SH-SY5Y (cell line): Measurements from ENCODE around the gene UGT2B10.

Source experiments
- GATA2 ChIP-seq: IDR thresholded peaks from 2 replicates; pipeline ENCODE4 v1.6.1; 2011; ENCODE audit warnings: mild to moderate bottlenecking, low read depth, low read length
- GATA3 ChIP-seq: IDR thresholded peaks from 2 replicates; pipeline ENCODE4 v1.6.1; 2011; ENCODE audit warnings: low read depth, mild to moderate bottlenecking, low read length, moderate library complexity

The UGT2B10 gene

DNA sequence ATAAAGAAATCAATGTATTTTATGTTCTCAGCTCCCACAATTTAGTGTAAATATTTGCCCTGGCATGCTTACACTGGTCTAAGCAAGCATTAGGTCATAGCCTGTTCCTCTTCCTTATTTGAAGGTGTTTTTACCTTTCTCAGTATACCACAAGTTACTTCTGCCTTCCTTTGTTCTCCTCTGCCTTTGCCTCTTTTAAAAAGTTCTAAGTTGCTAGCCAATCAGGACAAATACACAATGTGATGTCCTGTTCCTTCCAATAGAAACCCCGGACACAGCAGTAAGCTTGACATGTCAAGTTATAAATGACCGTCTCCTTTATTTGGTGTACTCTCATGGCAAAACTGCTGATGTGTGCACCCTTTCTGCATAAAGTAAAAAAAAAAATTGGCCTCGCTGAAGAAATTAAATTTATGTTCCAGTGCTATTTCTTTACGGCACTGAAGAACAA lies 49.4 kb downstream of the UGT2B10 start:
- TF ChIP-seq GATA3 = no peak
- no peak for TF ChIP-seq GATA2

DNA sequence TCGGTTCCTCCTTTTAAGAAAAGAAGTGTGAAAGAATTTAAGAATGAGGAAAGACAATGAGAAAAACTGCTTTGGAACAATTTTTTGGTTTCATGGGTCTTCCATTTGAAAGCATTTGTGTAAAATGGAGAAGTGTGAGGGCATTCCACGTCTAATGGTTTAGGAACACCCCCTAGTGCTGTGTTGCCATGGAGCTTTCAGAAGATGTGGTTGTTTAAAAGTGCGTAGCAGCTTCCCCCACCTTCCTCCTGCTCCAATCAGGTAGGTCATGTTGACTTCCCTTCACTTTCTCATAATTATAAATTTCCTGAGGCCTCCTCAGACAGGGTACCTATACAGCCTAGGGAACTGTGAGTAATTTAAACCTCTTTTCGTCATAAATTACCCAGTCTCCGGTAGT lies 50.0 kb downstream of the UGT2B10 start:
- TF ChIP-seq GATA3 = no peak
- TF ChIP-seq GATA2 = no peak

DNA sequence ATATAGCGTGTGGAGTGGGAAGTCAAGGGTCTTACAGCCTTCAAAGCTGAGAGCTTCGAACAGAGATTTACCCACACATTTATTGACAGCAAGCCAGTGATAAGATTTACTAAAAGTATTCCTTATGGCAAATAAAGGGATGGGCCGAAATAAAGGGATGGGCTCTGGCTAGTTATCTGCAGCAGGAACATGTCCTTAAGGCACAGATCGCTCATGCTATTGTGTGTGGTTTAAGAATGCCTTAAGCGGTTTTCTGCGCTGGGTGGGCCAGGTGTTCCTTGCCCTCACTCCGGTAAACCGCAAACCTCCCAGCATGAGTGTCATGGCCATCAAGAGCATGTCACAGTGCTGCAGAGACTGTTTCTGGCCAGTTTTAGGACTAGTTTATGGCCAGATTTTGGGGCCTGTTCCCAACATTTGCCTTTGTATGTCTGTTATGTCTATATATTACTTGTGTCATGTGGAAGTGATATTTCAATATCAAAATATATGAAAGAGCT lies 53.5 kb downstream of the UGT2B10 start:
- no peak for TF ChIP-seq GATA2
- TF ChIP-seq GATA3 = no peak

DNA sequence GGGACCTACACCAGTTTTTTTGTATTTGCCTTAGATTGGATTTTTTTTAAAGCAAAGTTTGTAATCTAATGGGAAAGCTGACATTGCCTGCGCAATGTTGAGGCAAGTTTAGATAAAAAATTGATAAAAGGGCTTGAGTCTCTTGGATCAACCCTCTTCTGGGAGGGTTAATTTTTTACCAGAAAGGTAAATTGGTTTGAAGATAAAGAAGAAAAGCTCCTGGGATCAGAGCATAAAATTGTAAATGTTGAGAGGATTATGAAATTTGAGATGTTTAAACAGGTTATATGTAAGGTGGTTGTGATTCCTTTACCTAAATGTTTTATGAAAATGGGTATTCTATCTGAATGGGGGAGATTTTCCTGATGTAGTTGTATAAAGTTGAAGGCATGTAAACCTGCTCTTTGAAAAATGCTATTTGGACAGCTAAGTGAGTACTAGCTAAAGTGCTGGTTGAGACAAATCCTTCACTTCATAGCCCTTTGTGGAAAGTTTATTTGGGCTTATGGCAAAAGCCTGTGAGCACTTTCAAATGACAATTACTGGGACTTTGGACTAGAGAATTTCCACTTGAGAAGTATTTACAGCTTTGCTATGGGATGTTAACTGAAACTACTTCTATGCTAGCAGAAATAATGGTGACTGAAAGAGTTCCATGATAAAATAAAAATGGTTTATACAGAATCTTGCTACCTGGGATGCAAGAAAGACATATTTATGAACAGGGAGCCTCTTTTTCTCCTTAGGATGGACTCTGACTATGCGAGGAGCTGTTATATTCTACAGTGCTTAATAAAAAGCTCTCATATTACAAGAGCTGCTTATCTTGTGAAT lies 56.2 kb downstream of the UGT2B10 start:
- no peak for TF ChIP-seq GATA2
- no peak for TF ChIP-seq GATA3

DNA sequence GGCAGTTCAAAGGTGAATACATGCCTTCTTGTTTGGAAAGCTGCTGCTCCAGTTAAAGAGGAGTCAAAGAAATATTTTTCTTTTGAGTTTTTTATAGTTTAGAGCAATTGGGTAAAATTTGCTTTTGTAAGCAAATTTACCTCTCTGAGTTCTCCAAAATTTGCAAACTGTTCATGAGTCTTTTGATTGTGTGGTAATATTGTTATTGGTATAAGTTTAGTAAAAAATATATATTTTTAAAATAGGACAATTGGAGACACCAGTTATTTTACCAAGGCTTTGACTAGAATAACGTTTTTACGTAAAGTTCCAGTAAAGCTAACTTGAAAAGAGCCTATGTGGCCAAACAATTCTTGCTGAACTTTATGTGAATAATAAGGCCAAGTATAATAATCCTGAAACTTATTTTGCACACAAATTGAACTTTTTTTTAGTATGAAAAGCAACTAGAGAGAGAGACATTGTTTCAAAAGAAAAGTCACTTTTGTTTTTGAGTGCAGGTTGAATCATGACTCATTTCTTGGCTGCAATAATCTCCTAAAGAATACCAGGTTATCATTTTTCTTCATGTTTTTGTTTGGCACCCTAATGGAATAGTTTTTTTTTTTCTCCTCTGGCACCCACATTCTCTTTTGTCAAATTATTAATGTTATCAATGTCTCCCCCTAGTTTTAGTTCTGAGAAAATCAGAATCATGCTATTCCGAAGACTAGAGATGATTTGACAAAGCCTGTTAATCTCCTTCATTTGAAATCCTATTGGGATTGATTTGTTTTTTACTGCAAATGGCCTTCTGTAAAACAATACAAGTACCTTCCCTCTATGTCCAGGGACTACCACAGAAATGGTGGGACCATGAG lies 57.1 kb downstream of the UGT2B10 start:
- TF ChIP-seq GATA3 = no peak
- no peak for TF ChIP-seq GATA2

DNA sequence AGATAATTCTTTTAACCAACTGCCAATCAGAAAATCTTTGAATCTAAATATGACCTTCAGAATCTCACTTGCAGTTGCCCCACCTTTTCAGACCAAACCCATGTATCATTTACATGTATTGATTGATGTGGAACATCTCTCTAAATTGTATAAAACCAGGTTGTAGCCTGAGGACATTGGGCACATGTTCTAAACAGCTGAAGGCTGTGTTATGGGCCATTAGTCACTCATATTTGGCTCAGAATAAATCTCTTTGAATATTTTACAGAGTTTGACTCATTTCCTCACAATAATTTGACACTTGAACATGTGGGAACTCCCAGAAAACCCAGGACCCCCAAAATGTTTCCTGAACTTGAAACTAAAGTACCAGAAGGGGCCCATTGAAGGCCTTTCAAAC lies 58.7 kb downstream of the UGT2B10 start:
- TF ChIP-seq GATA3 (no peak), GATA2 (no peak)

DNA sequence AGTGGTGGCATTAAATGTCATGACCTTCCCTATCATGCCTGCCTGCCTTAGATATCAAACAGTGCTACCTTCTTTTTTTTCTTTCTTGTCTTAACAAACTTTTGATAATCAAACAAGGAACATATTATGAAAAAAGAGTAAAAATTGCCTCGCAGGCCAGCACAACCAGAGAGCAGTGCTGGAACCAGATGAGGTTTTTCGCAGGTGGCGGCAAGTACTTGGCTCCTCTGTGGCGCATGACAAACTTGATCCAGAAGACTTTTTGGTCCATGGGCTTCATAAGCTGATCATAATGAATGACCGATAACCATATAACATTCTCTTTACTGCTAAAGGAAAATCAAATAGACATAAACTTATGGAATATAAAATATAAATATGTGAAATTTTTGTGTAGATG lies 61.8 kb downstream of the UGT2B10 start:
- TF ChIP-seq GATA2 (no peak), GATA3 (no peak)

DNA sequence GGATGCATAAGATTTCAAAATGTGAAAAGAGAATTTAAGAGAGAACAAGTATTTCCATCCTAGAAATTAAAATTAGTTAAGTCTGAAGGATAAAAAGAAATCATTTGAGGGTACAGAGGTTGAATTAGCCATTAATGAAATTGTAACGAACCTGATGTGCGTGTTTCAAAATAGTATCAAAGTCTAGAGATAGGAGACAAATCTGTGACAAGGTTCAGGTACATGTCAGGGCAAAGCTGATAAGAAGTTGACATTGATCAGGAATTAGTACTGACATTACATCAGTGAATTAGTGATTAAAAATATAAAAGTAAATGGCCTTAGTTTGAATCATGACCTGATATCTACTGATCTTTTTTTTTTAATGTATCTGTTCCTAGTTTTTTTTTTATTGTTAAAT lies 62.3 kb downstream of the UGT2B10 start:
- TF ChIP-seq GATA3 = no peak
- TF ChIP-seq GATA2 = no peak
